K562 (cell line): Measurements from ENCODE around the gene CYLD. TPM values are rescaled to one million over a fixed set of nuclear protein-coding genes. Genes with fewer than 3 reads are reported as not detected.

ENCODE experiments used
- BCL6 ChIP-seq: fragments of 250-450 bp; sonication (Bioruptor Pico); IDR thresholded peaks from 2 replicates; pipeline ENCODE4 v1.4.0; 2020
- EHMT2 ChIP-seq: fragments of 450-650 bp; IDR thresholded peaks from 2 replicates; pipeline ENCODE4 v1.6.1; 2018; ENCODE audit warnings: antibody characterized with exemption
- HMG20B ChIP-seq: fragments of 250-450 bp; sonication (Bioruptor Pico); IDR thresholded peaks from 2 replicates; pipeline ENCODE4 v1.5.0; 2021; ENCODE audit warnings: mild to moderate bottlenecking
- NR2C2 ChIP-seq, 2 experiments: fragments of 200-800 bp in 1 of 2; sonication (Bioruptor generic) in 1 of 2; sonication (generic) in 1 of 2; formaldehyde crosslinking in 1 of 2; IDR thresholded peaks; 2 replicates each; pipeline versions ENCODE4 v1.6.1 to v1.8.0; 2016 to 2022; ENCODE audit warnings: mild to moderate bottlenecking in 1 of 2, missing compliant biosample characterization in 1 of 2, missing genetic modification characterization in 1 of 2, missing genetic modification reagents in 1 of 2
- TAF9B ChIP-seq: fragments of 450-650 bp; IDR thresholded peaks from 2 replicates; pipeline ENCODE4 v1.6.1; 2018; ENCODE audit warnings: mild to moderate bottlenecking; ENCODE audit not compliant: partially characterized antibody
- ZNF384 ChIP-seq: IDR thresholded peaks from 2 replicates; pipeline ENCODE4 v1.6.1; 2012; ENCODE audit warnings: low read depth, low read length, improper control_type of control experiment
- polyA plus RNA-seq, 8 experiments: library from polyadenylated mRNA; depleted of rRNA in 4 of 8; stranded (reverse) in 5 of 8; unstranded in 3 of 8; fragments of >200 nt; fragmentation: Nextera tagmentation in 2 of 8; fragmentation: Illumina TruSeq in 1 of 8; extraction: Ambion mirVana in 2 of 8; extraction: Trizol in 1 of 8; gene quantifications; 2 replicates each; pipeline versions ENCODE4 v1.2.1 to v1.2.3, GENCODE V29; 2011 to 2014; ENCODE audit warnings: inconsistent platforms in 1 of 8, missing spikeins in 1 of 8
- total RNA-seq, 7 experiments: library from RNA; depleted of rRNA in 6 of 7; stranded (reverse); fragments of >200 nt in 6 of 7; fragmentation: Illumina TruSeq in 2 of 7; extraction: Trizol in 2 of 7; gene quantifications; 2 replicates each; pipeline versions ENCODE4 v1.2.1 to v1.2.3, GENCODE V29; 2011 to 2021; ENCODE audit warnings: low replicate concordance in 1 of 7
- TF ChIP-seq, protein P1 (sequence below): fragments of 450-650 bp; IDR thresholded peaks from 2 replicates; pipeline ENCODE4 v1.6.1; 2016; ENCODE audit warnings: mild to moderate bottlenecking, moderate library complexity
- TF ChIP-seq, protein P2 (sequence below): fragments of 450-650 bp; formaldehyde crosslinking; IDR thresholded peaks from 2 replicates; pipeline ENCODE4 v1.4.0; 2022; ENCODE audit warnings: mild to moderate bottlenecking, moderate library complexity
- TF ChIP-seq, protein P3 (sequence below): fragments of 250-450 bp; sonication (Bioruptor Pico); IDR thresholded peaks from 2 replicates; pipeline ENCODE4 v1.4.0; 2020; ENCODE audit warnings: borderline replicate concordance
- TF ChIP-seq, protein P4 (sequence below): sonication (generic); formaldehyde crosslinking; IDR thresholded peaks from 2 replicates; pipeline ENCODE4 v1.8.0; 2022; ENCODE audit warnings: missing genetic modification reagents, mild to moderate bottlenecking, borderline replicate concordance

The CYLD gene
- total and polyA plus RNA-seq, 9 of the 15 experiments (the other 6 are each of a cell fraction or from before 2014, with no cell fraction given) = 3.4 to 7.4 (median 5.3) TPM

DNA sequence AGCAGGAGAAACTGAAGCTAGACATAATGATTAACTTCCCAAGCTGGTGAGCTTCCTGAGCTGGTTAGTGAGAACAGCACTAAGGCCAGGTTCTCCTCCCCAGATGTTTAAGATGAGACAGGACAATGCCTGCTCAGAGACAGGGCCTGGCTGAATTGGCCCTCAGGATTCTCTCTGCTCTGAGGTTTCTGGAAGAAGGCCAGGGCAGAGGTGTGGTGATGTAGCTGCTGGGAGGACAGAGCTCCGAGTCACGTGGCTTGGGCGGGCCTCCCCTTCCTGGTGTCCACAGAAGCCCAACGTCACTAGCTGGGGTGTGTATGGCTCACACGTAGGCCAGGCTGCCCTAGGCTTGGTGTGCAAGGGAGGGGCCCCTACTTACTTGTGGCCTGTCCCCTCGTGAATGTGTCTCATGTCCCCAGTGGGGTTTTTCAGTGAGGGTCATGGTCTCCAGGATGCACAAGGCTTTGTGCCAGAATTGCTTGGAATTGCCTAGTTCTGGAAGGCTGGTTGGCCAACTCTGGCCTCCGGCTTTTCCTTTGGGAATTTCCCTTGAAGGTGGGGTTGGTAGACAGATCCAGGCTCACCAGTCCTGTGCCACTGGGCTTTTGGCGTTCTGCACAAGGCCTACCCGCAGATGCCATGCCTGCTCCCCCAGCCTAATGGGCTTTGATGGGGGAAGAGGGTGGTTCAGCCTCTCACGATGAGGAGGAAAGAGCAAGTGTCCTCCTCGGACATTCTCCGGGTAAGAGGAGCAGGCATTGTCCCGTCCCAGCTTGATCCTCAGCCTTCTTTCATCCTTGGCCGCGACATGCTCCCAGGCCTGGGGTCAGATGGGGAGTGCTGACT is 45.1 kb upstream of the CYLD start (continued):
- TF ChIP-seq, protein P1, sequence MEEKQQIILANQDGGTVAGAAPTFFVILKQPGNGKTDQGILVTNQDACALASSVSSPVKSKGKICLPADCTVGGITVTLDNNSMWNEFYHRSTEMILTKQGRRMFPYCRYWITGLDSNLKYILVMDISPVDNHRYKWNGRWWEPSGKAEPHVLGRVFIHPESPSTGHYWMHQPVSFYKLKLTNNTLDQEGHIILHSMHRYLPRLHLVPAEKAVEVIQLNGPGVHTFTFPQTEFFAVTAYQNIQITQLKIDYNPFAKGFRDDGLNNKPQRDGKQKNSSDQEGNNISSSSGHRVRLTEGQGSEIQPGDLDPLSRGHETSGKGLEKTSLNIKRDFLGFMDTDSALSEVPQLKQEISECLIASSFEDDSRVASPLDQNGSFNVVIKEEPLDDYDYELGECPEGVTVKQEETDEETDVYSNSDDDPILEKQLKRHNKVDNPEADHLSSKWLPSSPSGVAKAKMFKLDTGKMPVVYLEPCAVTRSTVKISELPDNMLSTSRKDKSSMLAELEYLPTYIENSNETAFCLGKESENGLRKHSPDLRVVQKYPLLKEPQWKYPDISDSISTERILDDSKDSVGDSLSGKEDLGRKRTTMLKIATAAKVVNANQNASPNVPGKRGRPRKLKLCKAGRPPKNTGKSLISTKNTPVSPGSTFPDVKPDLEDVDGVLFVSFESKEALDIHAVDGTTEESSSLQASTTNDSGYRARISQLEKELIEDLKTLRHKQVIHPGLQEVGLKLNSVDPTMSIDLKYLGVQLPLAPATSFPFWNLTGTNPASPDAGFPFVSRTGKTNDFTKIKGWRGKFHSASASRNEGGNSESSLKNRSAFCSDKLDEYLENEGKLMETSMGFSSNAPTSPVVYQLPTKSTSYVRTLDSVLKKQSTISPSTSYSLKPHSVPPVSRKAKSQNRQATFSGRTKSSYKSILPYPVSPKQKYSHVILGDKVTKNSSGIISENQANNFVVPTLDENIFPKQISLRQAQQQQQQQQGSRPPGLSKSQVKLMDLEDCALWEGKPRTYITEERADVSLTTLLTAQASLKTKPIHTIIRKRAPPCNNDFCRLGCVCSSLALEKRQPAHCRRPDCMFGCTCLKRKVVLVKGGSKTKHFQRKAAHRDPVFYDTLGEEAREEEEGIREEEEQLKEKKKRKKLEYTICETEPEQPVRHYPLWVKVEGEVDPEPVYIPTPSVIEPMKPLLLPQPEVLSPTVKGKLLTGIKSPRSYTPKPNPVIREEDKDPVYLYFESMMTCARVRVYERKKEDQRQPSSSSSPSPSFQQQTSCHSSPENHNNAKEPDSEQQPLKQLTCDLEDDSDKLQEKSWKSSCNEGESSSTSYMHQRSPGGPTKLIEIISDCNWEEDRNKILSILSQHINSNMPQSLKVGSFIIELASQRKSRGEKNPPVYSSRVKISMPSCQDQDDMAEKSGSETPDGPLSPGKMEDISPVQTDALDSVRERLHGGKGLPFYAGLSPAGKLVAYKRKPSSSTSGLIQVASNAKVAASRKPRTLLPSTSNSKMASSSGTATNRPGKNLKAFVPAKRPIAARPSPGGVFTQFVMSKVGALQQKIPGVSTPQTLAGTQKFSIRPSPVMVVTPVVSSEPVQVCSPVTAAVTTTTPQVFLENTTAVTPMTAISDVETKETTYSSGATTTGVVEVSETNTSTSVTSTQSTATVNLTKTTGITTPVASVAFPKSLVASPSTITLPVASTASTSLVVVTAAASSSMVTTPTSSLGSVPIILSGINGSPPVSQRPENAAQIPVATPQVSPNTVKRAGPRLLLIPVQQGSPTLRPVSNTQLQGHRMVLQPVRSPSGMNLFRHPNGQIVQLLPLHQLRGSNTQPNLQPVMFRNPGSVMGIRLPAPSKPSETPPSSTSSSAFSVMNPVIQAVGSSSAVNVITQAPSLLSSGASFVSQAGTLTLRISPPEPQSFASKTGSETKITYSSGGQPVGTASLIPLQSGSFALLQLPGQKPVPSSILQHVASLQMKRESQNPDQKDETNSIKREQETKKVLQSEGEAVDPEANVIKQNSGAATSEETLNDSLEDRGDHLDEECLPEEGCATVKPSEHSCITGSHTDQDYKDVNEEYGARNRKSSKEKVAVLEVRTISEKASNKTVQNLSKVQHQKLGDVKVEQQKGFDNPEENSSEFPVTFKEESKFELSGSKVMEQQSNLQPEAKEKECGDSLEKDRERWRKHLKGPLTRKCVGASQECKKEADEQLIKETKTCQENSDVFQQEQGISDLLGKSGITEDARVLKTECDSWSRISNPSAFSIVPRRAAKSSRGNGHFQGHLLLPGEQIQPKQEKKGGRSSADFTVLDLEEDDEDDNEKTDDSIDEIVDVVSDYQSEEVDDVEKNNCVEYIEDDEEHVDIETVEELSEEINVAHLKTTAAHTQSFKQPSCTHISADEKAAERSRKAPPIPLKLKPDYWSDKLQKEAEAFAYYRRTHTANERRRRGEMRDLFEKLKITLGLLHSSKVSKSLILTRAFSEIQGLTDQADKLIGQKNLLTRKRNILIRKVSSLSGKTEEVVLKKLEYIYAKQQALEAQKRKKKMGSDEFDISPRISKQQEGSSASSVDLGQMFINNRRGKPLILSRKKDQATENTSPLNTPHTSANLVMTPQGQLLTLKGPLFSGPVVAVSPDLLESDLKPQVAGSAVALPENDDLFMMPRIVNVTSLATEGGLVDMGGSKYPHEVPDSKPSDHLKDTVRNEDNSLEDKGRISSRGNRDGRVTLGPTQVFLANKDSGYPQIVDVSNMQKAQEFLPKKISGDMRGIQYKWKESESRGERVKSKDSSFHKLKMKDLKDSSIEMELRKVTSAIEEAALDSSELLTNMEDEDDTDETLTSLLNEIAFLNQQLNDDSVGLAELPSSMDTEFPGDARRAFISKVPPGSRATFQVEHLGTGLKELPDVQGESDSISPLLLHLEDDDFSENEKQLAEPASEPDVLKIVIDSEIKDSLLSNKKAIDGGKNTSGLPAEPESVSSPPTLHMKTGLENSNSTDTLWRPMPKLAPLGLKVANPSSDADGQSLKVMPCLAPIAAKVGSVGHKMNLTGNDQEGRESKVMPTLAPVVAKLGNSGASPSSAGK = peak; percentile 48
- TF ChIP-seq TAF9B (no peak), HMG20B (CRISPR knock-in tag) (no peak), EHMT2 (no peak), BCL6 (CRISPR knock-in tag) (no peak), NR2C2 (CRISPR knock-in tag; IDR thresholded peaks at IDR 0.05) (no peak), NR2C2 (tag; IDR thresholded peaks at IDR 0.05) (peak; percentile 32; the same call in 1 of the 2 replicates), ZNF384 (no peak)
- TF ChIP-seq, protein P2, sequence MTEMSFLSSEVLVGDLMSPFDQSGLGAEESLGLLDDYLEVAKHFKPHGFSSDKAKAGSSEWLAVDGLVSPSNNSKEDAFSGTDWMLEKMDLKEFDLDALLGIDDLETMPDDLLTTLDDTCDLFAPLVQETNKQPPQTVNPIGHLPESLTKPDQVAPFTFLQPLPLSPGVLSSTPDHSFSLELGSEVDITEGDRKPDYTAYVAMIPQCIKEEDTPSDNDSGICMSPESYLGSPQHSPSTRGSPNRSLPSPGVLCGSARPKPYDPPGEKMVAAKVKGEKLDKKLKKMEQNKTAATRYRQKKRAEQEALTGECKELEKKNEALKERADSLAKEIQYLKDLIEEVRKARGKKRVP = 0 out of 2 replicates have a peak, but pooled peaks have one; percentile 14
- TF ChIP-seq, protein P3, sequence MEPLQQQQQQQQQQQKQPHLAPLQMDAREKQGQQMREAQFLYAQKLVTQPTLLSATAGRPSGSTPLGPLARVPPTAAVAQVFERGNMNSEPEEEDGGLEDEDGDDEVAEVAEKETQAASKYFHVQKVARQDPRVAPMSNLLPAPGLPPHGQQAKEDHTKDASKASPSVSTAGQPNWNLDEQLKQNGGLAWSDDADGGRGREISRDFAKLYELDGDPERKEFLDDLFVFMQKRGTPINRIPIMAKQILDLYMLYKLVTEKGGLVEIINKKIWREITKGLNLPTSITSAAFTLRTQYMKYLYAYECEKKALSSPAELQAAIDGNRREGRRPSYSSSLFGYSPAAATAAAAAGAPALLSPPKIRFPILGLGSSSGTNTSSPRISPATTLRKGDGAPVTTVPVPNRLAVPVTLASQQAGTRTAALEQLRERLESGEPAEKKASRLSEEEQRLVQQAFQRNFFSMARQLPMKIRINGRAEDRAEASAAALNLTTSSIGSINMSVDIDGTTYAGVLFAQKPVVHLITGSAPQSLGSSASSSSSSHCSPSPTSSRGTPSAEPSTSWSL (CRISPR knock-in tag) = no peak
- TF ChIP-seq, protein P4, sequence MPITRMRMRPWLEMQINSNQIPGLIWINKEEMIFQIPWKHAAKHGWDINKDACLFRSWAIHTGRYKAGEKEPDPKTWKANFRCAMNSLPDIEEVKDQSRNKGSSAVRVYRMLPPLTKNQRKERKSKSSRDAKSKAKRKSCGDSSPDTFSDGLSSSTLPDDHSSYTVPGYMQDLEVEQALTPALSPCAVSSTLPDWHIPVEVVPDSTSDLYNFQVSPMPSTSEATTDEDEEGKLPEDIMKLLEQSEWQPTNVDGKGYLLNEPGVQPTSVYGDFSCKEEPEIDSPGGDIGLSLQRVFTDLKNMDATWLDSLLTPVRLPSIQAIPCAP (CRISPR knock-in tag) = no peak
